HepG2 (cell line): ENCODE measurements around the gene LASP1. TPM values are rescaled to one million over a fixed set of nuclear protein-coding genes. Genes with fewer than 3 reads are reported as not detected.
"Not testable (repeated sequence)": the region's sequence is repeated elsewhere in the genome, so short reads cannot be mapped to it uniquely, and the experiment has no call there.

Experiments
- ATAC-seq: fragments of 200-7000 bp; cut with Tn5 transposase; 3 replicates; pipeline ENCODE4 v1.9.1; 2020; ENCODE audit warnings: mild to moderate bottlenecking, moderate library complexity
- BruUV-seq: library from RNA; stranded (reverse); fragments of 400-500 nt; replicated peaks from 2 replicates; lab custom pipeline; 2021; lab: Mats Ljungman, UMichigan
- CTCF ChIA-PET: fragments of 300-600 bp; formaldehyde crosslinking; extraction: SDS; loops from one replicate; lab custom pipeline; 2021; ENCODE audit warnings: low total read pairs, inconsistent platforms, low intra/inter-chr PET ratio; lab: Yijun Ruan, JAX
- POLR2A ChIA-PET: fragments of 350-600 bp; sonication (Branson Sonifier 250); formaldehyde crosslinking; loops from one replicate; lab custom pipeline; 2020; ENCODE audit warnings: antibody characterized with exemption, inconsistent platforms; lab: Yijun Ruan, JAX
- DNase-seq: peaks from one replicate; pipeline ENCODE4 v3.0.0-alpha.2; 2015; ENCODE audit warnings: low spot score
- FAIRE-seq: peaks from 3 replicates; lab custom pipeline; 2011; peaks lifted over from hg19 to GRCh38; lab: Jason Lieb, UNC
- H2AFZ ChIP-seq: one replicate; pipeline ENCODE4 v1.6.1; 2011; ENCODE audit warnings: low read length, inconsistent platforms
- H3K27ac ChIP-seq: fragments of 300-600 bp; 3 replicates; pipeline ENCODE4 v1.8.0; 2011; ENCODE audit warnings: mixed run types, mild to moderate bottlenecking, mixed read lengths, low read length, inconsistent platforms; ENCODE audit not compliant: insufficient read depth; ENCODE audit errors: extremely low read length
- H3K27me3 ChIP-seq, 2 experiments: fragments of 200-600 bp in 1 of 2; 2 replicates in 1 of 2; 3 replicates in 1 of 2; pipeline versions ENCODE4 v1.6.0 to v1.8.0; 2011; ENCODE audit warnings: low read length in 2 of 2, mild to moderate bottlenecking in 2 of 2, moderate library complexity in 2 of 2, inconsistent platforms in 1 of 2; ENCODE audit not compliant: insufficient read depth in 2 of 2, control insufficient read depth in 1 of 2
- H3K36me3 ChIP-seq, 2 experiments: fragments of 200-600 bp in 1 of 2; replicated peaks in 1 of 2; 2 replicates in 1 of 2; 3 replicates in 1 of 2; pipeline versions ENCODE4 v1.5.1 to v1.8.0; 2011; ENCODE audit warnings: low read length in 2 of 2, inconsistent platforms in 1 of 2; ENCODE audit not compliant: insufficient read depth in 2 of 2, control insufficient read depth in 1 of 2
- H3K4me1 ChIP-seq: 2 replicates; pipeline ENCODE4 v1.5.1; 2012; ENCODE audit warnings: low read length, inconsistent platforms; ENCODE audit not compliant: insufficient read depth
- H3K4me2 ChIP-seq: 2 replicates; pipeline ENCODE4 v1.6.0; 2011; ENCODE audit warnings: low read depth, low read length, inconsistent platforms
- H3K4me3 ChIP-seq, 3 experiments: fragments of 200-600 bp in 1 of 3; sonication (generic), shearing (Covaris generic) in 1 of 3; replicated peaks in 1 of 3; 2 replicates each; pipeline ENCODE4 v1.5.1; 2011 to 2016; ENCODE audit warnings: low read length in 3 of 3, inconsistent platforms in 2 of 3, low read depth in 2 of 3, mild to moderate bottlenecking in 2 of 3, control low read depth in 1 of 3, mixed read lengths in 1 of 3; ENCODE audit not compliant: insufficient read depth in 1 of 3
- H3K79me2 ChIP-seq: one replicate; pipeline ENCODE4 v1.6.1; 2011; ENCODE audit warnings: low read length, inconsistent platforms; ENCODE audit not compliant: insufficient read depth
- H3K9ac ChIP-seq: 2 replicates; pipeline ENCODE4 v1.6.0; 2011; ENCODE audit warnings: mild to moderate bottlenecking, low read depth, low read length, inconsistent platforms; ENCODE audit not compliant: insufficient read depth
- H3K9me3 ChIP-seq: 2 replicates; pipeline ENCODE4 v1.5.1; 2012; ENCODE audit warnings: mild to moderate bottlenecking, low read length
- H4K20me1 ChIP-seq: 2 replicates; pipeline ENCODE4 v1.6.0; 2011; ENCODE audit warnings: inconsistent platforms, mild to moderate bottlenecking, low read length, moderate library complexity; ENCODE audit not compliant: insufficient read depth
- HMGXB4 ChIP-seq, 2 experiments: sonication (generic) in 1 of 2; formaldehyde crosslinking in 1 of 2; IDR thresholded peaks; 2 replicates each; pipeline versions ENCODE4 v1.4.0 to v1.6.1; 2018 to 2020; ENCODE audit warnings: missing genetic modification reagents in 2 of 2, borderline replicate concordance in 1 of 2, low read depth in 1 of 2, mild to moderate bottlenecking in 1 of 2, missing biosample characterization in 1 of 2
- SRSF4 ChIP-seq: fragments of 200-400 bp; formaldehyde crosslinking; IDR thresholded peaks from one replicate; pipeline ENCODE4 v1.6.1; 2018; ENCODE audit warnings: mild to moderate bottlenecking, low read depth, low read length, moderate library complexity; ENCODE audit not compliant: poor library complexity, severe bottlenecking
- ZBTB38 ChIP-seq: sonication (generic); formaldehyde crosslinking; IDR thresholded peaks from 2 replicates; pipeline ENCODE4 v1.5.1; 2020; ENCODE audit warnings: mild to moderate bottlenecking, missing genetic modification reagents
- ZNF460 ChIP-seq: sonication (generic); formaldehyde crosslinking; IDR thresholded peaks from 2 replicates; pipeline ENCODE4 v1.5.1; 2020; ENCODE audit warnings: missing genetic modification reagents, mild to moderate bottlenecking, borderline replicate concordance
- ZNF598 ChIP-seq: sonication (generic); formaldehyde crosslinking; IDR thresholded peaks from 2 replicates; pipeline ENCODE4 v1.5.1; 2020; ENCODE audit warnings: mild to moderate bottlenecking, missing genetic modification reagents, borderline replicate concordance
- WGBS: methylation state at CpG from one replicate; pipeline ENCODE4 v1.1.6; 2017; ENCODE audit warnings: low lambda C conversion rate; 5-methylcytosine and 5-hydroxymethylcytosine counted together
- in situ Hi-C: cut with HindIII; loops from 2 replicates; pipeline ENCODE4 v1.10.0; 2017; ENCODE audit warnings: low pct_unique_long_range_greater_than_20kb; ENCODE audit not compliant: extremely low pct_ligation_motif_present
- intact Hi-C: fragments of 100-400 bp; cut with micrococcal nuclease; formaldehyde crosslinking; loops from one replicate; pipeline ENCODE4 v1.10.0; 2022; ENCODE audit not compliant: unreplicated experiment
- polyA plus RNA-seq, 8 experiments: library from polyadenylated mRNA; depleted of rRNA in 3 of 8; stranded (reverse) in 7 of 8; unstranded in 1 of 8; fragments of >200 nt; fragmentation: Illumina TruSeq in 4 of 8; extraction: Trizol in 4 of 8; gene quantifications; 2 replicates each; pipeline versions ENCODE4 v1.2.1 to v1.2.3, GENCODE V29; 2011 to 2016; ENCODE audit warnings: low read depth in 4 of 8, missing spikeins in 1 of 8, mixed read lengths in 1 of 8; ENCODE audit not compliant: insufficient read depth in 1 of 8
- total RNA-seq, 5 experiments: library from RNA; depleted of rRNA; stranded (reverse); fragments of >200 nt; fragmentation: Illumina TruSeq; extraction: Trizol; gene quantifications; 2 replicates each; pipeline ENCODE4 v1.2.3, GENCODE V29; 2016; ENCODE audit warnings: low read depth in 1 of 5

Gene LASP1
- total and polyA plus RNA-seq, 2 of the 13 experiments (the other 11 are each of a cell fraction or from before 2014, with no cell fraction given): 70.1 to 97.0 TPM

GRCh38 chr17:38855101-38855714, 14.7 kb upstream of the LASP1 start:
- DNase-seq, FAIRE-seq, intact Hi-C loops, H3K9ac ChIP-seq, BruUV-seq, H3K4me3 ChIP-seq, H3K4me2 ChIP-seq, H3K9me3 ChIP-seq, CTCF ChIA-PET, H3K27me3 ChIP-seq, ATAC-seq, in situ Hi-C loops, H3K27ac ChIP-seq, H2AFZ ChIP-seq: not testable (repeated sequence)
- peaks cover 30% of the 10 kb centered on the region for H4K20me1 ChIP-seq
- peaks cover 9 to 26% of the 10 kb centered on the region in 2 experiments for H3K36me3 ChIP-seq
- peaks cover 44% of the 10 kb centered on the region for H3K4me1 ChIP-seq
- peaks cover 33% of the 10 kb centered on the region for H3K79me2 ChIP-seq
- POLR2A ChIA-PET: interaction anchor here (1.3 to 4.6 kb wide), 7 partner anchors 11 to 241 kb away, joined by 4 to 175 read pairs (median 6); partner anchors contain the start of genes CWC25 and LASP1
- TF ChIP-seq ZBTB38 (CRISPR knock-in tag): peak; percentile 52; the same call in 1 of the 2 replicates
- WGBS: 97% methylated on average over 28 of the region's 28 CpGs

- FAIRE-seq: no peak
- Histone ChIP-seq H4K20me1 (peaks cover 9% of the 10 kb centered on the region), H3K9me3 (no peaks in the 10 kb centered on the region), H3K27me3 (no peaks in the 10 kb centered on the region; a peak in 1 of 5 replicates), H2AFZ (no peak overlapping the region), H3K9ac (no peak overlapping the region), H3K79me2 (peaks cover 13% of the 10 kb centered on the region), H3K4me3 (no peak overlapping the region), H3K27ac (no peak overlapping the region), H3K4me2 (peak overlapping the region; percentile 48), H3K36me3 (peaks cover 0 to 5% of the 10 kb centered on the region in 2 experiments; a peak in 3 of 5 replicates), H3K4me1 (peaks cover 23% of the 10 kb centered on the region)
- 28% methylated on average over 5 of the region's 5 CpGs for WGBS
- POLR2A ChIA-PET: interaction anchor here (1.1 to 2.3 kb wide), 3 partner anchors 10 to 14 kb away, joined by 3 to 5 read pairs (median 3); no protein-coding TSS in a partner anchor
- in situ Hi-C loops: no loop called here
- DNase-seq: no peak
- no peak for TF ChIP-seq SRSF4
- 0 out of 2 replicates have a peak, but pooled peaks have one; percentile 17 for TF ChIP-seq ZNF598 (CRISPR knock-in tag)
- TF ChIP-seq ZNF460 (CRISPR knock-in tag): peak; percentile 29; the same call in 1 of the 2 replicates
- TF ChIP-seq HMGXB4 (CRISPR knock-in tag; IDR thresholded peaks at IDR 0.05; ENCODE audit: borderline replicate concordance in 1 of 2, low read depth in 1 of 2): no peak
- no TSS peak for BruUV-seq
- intact Hi-C loops: no loop called here
- no peak for ATAC-seq
- CTCF ChIA-PET: no interaction called here
Observed at GRCh38 chr17:38857271-38857670, 12.6 kb upstream of the LASP1 start.
